Measurements from ENCODE around the gene THBS2.

GRCh38 chr6:169230322-169230665 is 23.4 kb downstream of the THBS2 start:
- TF ChIP-seq CTCF (IDR thresholded peaks at IDR 0.05 in 2 of 3, conservative IDR thresholded peaks at IDR 0.05 in 1 of 3; ENCODE audit: borderline replicate concordance in 1 of 3, insufficient read depth in 1 of 3, low read depth in 2 of 3, low read length in 2 of 3) = no peak
- TF ChIP-seq EZH2phosphoT487 (IDR thresholded peaks at IDR 0.05; ENCODE audit: borderline replicate concordance) = no peak
- TF ChIP-seq EZH2 (IDR thresholded peaks at IDR 0.05) = no peak

Measured in HCT116 (cell line).